ENCODE measurements around the gene ARF3. TPM values are rescaled to one million over a fixed set of nuclear protein-coding genes. Genes with fewer than 3 reads are reported as not detected.
A peak's percentile ranks its signal among the peaks of the same experiment; 100 is the strongest.

Gene ARF3
- total and polyA plus RNA-seq, 2 of the 13 experiments (the other 11 are each of a cell fraction or from before 2014, with no cell fraction given) = 53.8 to 57.9 TPM

DNA sequence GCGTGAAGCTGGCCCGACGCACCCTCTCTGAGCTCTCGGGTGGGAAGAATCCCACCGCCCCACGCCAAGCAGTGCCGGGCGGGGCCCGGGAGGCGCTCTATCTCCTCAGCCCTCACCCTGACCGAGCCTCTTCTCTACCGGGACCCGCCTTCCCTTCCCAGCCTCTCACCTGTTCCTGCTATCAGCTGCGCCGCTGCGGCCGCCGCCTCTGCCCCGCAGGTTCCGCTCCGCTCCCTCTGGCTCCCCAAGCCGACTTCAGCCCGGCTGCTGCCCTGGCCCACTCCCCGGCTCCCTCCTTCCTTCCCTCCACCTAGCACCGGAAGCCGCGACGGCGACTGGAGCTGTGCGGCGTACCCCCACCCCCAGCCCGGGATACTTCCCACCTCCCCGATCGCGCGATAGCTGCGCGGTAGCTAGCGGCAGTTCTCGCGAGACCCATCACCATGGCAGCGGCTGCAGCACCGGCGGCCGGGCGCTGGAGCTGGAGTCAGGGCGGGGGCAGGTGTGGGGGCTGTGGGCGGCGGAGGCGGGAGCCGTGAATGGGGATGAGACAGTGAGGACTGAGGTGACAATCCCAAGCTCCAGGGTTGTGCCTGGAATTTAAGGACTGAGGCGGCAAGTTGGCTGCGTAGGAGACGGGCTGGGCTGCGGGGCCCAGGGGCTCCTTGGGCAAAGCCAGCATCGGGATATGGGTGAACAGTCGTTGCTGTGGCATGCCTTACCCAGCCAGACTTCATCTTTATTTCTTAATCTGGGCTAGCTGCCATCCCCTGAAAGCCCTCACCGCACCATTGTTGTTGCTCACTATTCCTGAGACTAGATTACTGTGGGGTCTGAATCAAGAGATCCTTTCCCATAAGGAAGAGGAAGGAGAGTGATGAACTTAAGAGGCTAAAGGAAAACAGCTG, at the start of gene ARF3 (continued):
- no peak for TF ChIP-seq PHB2 (IDR thresholded peaks at IDR 0.05; ENCODE audit: partially characterized antibody)
- no peak for TF ChIP-seq ZNF124 (CRISPR knock-in tag; IDR thresholded peaks at IDR 0.05)
- no peak for TF ChIP-seq RAD21 (CRISPR knock-in tag; IDR thresholded peaks at IDR 0.05)
- peak; percentile 62 for TF ChIP-seq JUNB (CRISPR knock-in tag; IDR thresholded peaks at IDR 0.05; ENCODE audit: borderline replicate concordance)
- peak; percentile 54; the same call in 1 of the 2 replicates for TF ChIP-seq ZNF792 (CRISPR knock-in tag; IDR thresholded peaks at IDR 0.05)
- TF ChIP-seq, protein P1, sequence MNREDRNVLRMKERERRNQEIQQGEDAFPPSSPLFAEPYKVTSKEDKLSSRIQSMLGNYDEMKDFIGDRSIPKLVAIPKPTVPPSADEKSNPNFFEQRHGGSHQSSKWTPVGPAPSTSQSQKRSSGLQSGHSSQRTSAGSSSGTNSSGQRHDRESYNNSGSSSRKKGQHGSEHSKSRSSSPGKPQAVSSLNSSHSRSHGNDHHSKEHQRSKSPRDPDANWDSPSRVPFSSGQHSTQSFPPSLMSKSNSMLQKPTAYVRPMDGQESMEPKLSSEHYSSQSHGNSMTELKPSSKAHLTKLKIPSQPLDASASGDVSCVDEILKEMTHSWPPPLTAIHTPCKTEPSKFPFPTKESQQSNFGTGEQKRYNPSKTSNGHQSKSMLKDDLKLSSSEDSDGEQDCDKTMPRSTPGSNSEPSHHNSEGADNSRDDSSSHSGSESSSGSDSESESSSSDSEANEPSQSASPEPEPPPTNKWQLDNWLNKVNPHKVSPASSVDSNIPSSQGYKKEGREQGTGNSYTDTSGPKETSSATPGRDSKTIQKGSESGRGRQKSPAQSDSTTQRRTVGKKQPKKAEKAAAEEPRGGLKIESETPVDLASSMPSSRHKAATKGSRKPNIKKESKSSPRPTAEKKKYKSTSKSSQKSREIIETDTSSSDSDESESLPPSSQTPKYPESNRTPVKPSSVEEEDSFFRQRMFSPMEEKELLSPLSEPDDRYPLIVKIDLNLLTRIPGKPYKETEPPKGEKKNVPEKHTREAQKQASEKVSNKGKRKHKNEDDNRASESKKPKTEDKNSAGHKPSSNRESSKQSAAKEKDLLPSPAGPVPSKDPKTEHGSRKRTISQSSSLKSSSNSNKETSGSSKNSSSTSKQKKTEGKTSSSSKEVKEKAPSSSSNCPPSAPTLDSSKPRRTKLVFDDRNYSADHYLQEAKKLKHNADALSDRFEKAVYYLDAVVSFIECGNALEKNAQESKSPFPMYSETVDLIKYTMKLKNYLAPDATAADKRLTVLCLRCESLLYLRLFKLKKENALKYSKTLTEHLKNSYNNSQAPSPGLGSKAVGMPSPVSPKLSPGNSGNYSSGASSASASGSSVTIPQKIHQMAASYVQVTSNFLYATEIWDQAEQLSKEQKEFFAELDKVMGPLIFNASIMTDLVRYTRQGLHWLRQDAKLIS (CRISPR knock-in tag; IDR thresholded peaks at IDR 0.05) = no peak
- no peak for TF ChIP-seq ZNF101 (CRISPR knock-in tag; IDR thresholded peaks at IDR 0.05; ENCODE audit: borderline replicate concordance, low read depth)
- TF ChIP-seq ZNF274 (CRISPR knock-in tag; IDR thresholded peaks at IDR 0.05) = peak; percentile 65; the same call in 1 of the 2 replicates
- 0 out of 2 replicates have a peak, but pooled peaks have one; percentile 38 for TF ChIP-seq ZNF253 (CRISPR knock-in tag; IDR thresholded peaks at IDR 0.05; ENCODE audit: borderline replicate concordance)
- peak; percentile 78 for TF ChIP-seq HDAC1 (CRISPR knock-in tag; IDR thresholded peaks at IDR 0.05)
- TF ChIP-seq ZNF788 (CRISPR knock-in tag; IDR thresholded peaks at IDR 0.05; ENCODE audit: borderline replicate concordance) = no peak
- TF ChIP-seq RFX3 (CRISPR knock-in tag; IDR thresholded peaks at IDR 0.05) = peak; percentile 84
- TF ChIP-seq MED1 (CRISPR knock-in tag; IDR thresholded peaks at IDR 0.05) = peak; percentile 43; the same call in 1 of the 2 replicates
- TF ChIP-seq, protein P2, sequence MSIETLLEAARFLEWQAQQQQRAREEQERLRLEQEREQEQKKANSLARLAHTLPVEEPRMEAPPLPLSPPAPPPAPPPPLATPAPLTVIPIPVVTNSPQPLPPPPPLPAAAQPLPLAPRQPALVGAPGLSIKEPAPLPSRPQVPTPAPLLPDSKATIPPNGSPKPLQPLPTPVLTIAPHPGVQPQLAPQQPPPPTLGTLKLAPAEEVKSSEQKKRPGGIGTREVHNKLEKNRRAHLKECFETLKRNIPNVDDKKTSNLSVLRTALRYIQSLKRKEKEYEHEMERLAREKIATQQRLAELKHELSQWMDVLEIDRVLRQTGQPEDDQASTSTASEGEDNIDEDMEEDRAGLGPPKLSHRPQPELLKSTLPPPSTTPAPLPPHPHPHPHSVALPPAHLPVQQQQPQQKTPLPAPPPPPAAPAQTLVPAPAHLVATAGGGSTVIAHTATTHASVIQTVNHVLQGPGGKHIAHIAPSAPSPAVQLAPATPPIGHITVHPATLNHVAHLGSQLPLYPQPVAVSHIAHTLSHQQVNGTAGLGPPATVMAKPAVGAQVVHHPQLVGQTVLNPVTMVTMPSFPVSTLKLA (IDR thresholded peaks at IDR 0.05) = no peak
- TF ChIP-seq SIX4 (CRISPR knock-in tag; IDR thresholded peaks at IDR 0.05) = 0 out of 2 replicates have a peak, but pooled peaks have one; percentile 6
- TF ChIP-seq, protein P3, sequence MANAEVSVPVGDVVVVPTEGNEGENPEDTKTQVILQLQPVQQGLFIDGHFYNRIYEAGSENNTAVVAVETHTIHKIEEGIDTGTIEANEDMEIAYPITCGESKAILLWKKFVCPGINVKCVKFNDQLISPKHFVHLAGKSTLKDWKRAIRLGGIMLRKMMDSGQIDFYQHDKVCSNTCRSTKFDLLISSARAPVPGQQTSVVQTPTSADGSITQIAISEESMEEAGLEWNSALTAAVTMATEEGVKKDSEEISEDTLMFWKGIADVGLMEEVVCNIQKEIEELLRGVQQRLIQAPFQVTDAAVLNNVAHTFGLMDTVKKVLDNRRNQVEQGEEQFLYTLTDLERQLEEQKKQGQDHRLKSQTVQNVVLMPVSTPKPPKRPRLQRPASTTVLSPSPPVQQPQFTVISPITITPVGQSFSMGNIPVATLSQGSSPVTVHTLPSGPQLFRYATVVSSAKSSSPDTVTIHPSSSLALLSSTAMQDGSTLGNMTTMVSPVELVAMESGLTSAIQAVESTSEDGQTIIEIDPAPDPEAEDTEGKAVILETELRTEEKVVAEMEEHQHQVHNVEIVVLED (CRISPR knock-in tag; IDR thresholded peaks at IDR 0.05; ENCODE audit: borderline replicate concordance) = peak; percentile 69
- TF ChIP-seq ZNF629 (CRISPR knock-in tag; conservative IDR thresholded peaks at IDR 0.05) = no peak
- TF ChIP-seq RARA (CRISPR knock-in tag; IDR thresholded peaks at IDR 0.05) = no peak
- TF ChIP-seq NCOA2 (CRISPR knock-in tag; IDR thresholded peaks at IDR 0.05) = 0 out of 2 replicates have a peak, but pooled peaks have one; percentile 15
- TF ChIP-seq MTA1 (CRISPR knock-in tag; IDR thresholded peaks at IDR 0.05; ENCODE audit: borderline replicate concordance) = 0 out of 2 replicates have a peak, but pooled peaks have one; percentile 24

Data from HepG2 (cell line).